ENCODE results near the gene CCDC28B. TPM values are rescaled to one million over a fixed set of nuclear protein-coding genes. Genes with fewer than 3 reads are reported as not detected.

The CCDC28B gene
- total and polyA plus RNA-seq, 2 of the 13 experiments (the other 11 are each of a cell fraction or from before 2014, with no cell fraction given) = 2.6 to 3.5 TPM

GRCh38 chr1:32179443-32180185 lies 20.8 kb upstream of the CCDC28B start, which contains the start of gene TXLNA (continued):
- TF ChIP-seq ZNF616 (CRISPR knock-in tag; IDR thresholded peaks at IDR 0.05; ENCODE audit: low read depth) (peak; percentile 94; the same call in 1 of the 2 replicates), CREB1 (IDR thresholded peaks at IDR 0.05) (no peak; the same call in none of the 2 replicates), CREB1 (CRISPR knock-in tag; IDR thresholded peaks at IDR 0.05) (peak; percentile 62; the same call in 1 of the 2 replicates), ZNF543 (CRISPR knock-in tag; IDR thresholded peaks at IDR 0.05) (peak; percentile 57; the same call in 1 of the 2 replicates), MIER3 (CRISPR knock-in tag; IDR thresholded peaks at IDR 0.05; ENCODE audit: borderline replicate concordance) (no peak; the same call in none of the 2 replicates), ZNF567 (CRISPR knock-in tag; IDR thresholded peaks at IDR 0.05; ENCODE audit: borderline replicate concordance) (peak; percentile 93; the same call in 1 of the 2 replicates), MED8 (CRISPR knock-in tag; IDR thresholded peaks at IDR 0.05; ENCODE audit: insufficient replicate concordance) (no peak), ZNF549 (CRISPR knock-in tag; IDR thresholded peaks at IDR 0.05) (no peak), NFRKB (IDR thresholded peaks at IDR 0.05) (no peak), FOXM1 (CRISPR knock-in tag; IDR thresholded peaks at IDR 0.05) (no peak), MEIS1 (CRISPR knock-in tag; IDR thresholded peaks at IDR 0.05; ENCODE audit: borderline replicate concordance) (peak; percentile 24; the same call in 1 of the 2 replicates), ZNF329 (CRISPR knock-in tag; IDR thresholded peaks at IDR 0.05; ENCODE audit: low read depth) (no peak; the same call in 1 of the 2 replicates), ZNF253 (CRISPR knock-in tag; IDR thresholded peaks at IDR 0.05; ENCODE audit: borderline replicate concordance) (peak; percentile 40), ZNF7 (CRISPR knock-in tag; IDR thresholded peaks at IDR 0.05) (0 out of 2 replicates have a peak, but pooled peaks have one; percentile 26), KDM4B (CRISPR knock-in tag; IDR thresholded peaks at IDR 0.05) (no peak), ZNF180 (CRISPR knock-in tag; IDR thresholded peaks at IDR 0.05; ENCODE audit: borderline replicate concordance, low read depth) (no peak), CBX5 (CRISPR knock-in tag; IDR thresholded peaks at IDR 0.05; ENCODE audit: borderline replicate concordance) (no peak), ETV6 (CRISPR knock-in tag; conservative IDR thresholded peaks at IDR 0.05) (peak; percentile 53; the same call in 1 of the 2 replicates), CEBPB (IDR thresholded peaks at IDR 0.05; ENCODE audit: borderline replicate concordance, low read depth, low read length) (no peak), FOXO1 (CRISPR knock-in tag; IDR thresholded peaks at IDR 0.05) (0 out of 2 replicates have a peak, but pooled peaks have one; percentile 28), ZNF703 (CRISPR knock-in tag; IDR thresholded peaks at IDR 0.05; ENCODE audit: borderline replicate concordance) (peak; percentile 69; the same call in 1 of the 2 replicates), GTF3A (CRISPR knock-in tag; conservative IDR thresholded peaks at IDR 0.05) (no peak)
- TF ChIP-seq, protein P1, sequence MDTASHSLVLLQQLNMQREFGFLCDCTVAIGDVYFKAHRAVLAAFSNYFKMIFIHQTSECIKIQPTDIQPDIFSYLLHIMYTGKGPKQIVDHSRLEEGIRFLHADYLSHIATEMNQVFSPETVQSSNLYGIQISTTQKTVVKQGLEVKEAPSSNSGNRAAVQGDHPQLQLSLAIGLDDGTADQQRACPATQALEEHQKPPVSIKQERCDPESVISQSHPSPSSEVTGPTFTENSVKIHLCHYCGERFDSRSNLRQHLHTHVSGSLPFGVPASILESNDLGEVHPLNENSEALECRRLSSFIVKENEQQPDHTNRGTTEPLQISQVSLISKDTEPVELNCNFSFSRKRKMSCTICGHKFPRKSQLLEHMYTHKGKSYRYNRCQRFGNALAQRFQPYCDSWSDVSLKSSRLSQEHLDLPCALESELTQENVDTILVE (CRISPR knock-in tag; IDR thresholded peaks at IDR 0.05) = peak; percentile 78
- TF ChIP-seq, protein P2, sequence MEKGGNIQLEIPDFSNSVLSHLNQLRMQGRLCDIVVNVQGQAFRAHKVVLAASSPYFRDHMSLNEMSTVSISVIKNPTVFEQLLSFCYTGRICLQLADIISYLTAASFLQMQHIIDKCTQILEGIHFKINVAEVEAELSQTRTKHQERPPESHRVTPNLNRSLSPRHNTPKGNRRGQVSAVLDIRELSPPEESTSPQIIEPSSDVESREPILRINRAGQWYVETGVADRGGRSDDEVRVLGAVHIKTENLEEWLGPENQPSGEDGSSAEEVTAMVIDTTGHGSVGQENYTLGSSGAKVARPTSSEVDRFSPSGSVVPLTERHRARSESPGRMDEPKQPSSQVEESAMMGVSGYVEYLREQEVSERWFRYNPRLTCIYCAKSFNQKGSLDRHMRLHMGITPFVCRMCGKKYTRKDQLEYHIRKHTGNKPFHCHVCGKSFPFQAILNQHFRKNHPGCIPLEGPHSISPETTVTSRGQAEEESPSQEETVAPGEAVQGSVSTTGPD (CRISPR knock-in tag; IDR thresholded peaks at IDR 0.05) = no peak
- TF ChIP-seq, protein P3, sequence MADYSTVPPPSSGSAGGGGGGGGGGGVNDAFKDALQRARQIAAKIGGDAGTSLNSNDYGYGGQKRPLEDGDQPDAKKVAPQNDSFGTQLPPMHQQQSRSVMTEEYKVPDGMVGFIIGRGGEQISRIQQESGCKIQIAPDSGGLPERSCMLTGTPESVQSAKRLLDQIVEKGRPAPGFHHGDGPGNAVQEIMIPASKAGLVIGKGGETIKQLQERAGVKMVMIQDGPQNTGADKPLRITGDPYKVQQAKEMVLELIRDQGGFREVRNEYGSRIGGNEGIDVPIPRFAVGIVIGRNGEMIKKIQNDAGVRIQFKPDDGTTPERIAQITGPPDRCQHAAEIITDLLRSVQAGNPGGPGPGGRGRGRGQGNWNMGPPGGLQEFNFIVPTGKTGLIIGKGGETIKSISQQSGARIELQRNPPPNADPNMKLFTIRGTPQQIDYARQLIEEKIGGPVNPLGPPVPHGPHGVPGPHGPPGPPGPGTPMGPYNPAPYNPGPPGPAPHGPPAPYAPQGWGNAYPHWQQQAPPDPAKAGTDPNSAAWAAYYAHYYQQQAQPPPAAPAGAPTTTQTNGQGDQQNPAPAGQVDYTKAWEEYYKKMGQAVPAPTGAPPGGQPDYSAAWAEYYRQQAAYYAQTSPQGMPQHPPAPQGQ (CRISPR knock-in tag; IDR thresholded peaks at IDR 0.05; ENCODE audit: borderline replicate concordance) = no peak
- TF ChIP-seq, protein P4, sequence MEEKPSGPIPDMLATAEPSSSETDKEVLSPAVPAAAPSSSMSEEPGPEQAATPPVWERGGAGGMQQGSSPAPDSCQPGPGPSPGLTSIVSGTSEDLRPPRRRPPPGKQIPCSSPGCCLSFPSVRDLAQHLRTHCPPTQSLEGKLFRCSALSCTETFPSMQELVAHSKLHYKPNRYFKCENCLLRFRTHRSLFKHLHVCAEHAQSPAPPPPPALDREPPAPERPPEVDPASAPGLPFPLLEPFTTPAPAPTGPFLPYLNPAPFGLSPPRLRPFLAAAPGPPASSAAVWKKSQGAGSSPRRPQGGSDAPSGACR (CRISPR knock-in tag; IDR thresholded peaks at IDR 0.05) = no peak
